MM.1S (cell line): ENCODE measurements around the gene EPB41.

Experiments
- EZH2 ChIP-seq: fragments of 300-600 bp; sonication (generic); optimal IDR thresholded peaks from 2 replicates; pipeline ENCODE3; 2017; ENCODE audit warnings: low read depth, mild to moderate bottlenecking, antibody characterized with exemption, low read length, mixed read lengths
- TF ChIP-seq, protein P1 (sequence below): fragments of 300-600 bp; sonication (generic); IDR thresholded peaks from 2 replicates; pipeline ENCODE4 v1.5.1; 2016; ENCODE audit warnings: antibody characterized with exemption, low read length, mixed read lengths

DNA sequence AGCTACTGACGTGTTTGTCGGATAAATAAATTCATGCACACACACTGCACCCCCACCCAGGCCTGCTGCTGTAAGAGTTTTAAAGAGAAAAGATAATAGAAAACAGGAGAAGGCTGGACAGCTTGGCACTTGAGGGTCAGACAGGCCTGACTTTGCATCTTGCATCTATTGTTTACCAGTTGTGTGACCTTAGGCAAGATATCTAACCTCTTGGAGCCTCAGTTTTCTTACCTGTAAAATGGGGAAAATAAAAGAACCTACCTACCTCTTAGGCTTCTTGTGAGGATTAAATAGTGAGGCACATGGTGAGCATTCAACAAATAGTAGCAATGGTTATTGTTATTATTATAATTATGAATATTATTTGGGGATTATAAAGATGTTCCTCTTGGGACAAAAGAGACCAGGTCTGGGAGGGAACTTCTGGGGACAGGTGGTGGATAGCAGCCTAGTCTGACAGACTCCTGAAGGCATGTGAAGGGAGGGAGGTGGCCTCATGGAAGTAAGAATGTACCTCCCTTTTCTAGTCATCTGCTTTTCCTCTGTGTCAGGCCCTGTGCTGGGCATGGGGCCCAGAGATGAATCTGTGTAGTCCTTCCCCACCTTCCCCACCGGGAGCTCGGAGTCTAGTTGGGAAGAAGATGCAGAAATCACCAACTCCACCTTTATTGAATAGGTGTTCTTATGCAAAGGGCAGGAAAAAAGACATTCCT lies 18.3 kb upstream of the EPB41 start:
- TF ChIP-seq, protein P1, sequence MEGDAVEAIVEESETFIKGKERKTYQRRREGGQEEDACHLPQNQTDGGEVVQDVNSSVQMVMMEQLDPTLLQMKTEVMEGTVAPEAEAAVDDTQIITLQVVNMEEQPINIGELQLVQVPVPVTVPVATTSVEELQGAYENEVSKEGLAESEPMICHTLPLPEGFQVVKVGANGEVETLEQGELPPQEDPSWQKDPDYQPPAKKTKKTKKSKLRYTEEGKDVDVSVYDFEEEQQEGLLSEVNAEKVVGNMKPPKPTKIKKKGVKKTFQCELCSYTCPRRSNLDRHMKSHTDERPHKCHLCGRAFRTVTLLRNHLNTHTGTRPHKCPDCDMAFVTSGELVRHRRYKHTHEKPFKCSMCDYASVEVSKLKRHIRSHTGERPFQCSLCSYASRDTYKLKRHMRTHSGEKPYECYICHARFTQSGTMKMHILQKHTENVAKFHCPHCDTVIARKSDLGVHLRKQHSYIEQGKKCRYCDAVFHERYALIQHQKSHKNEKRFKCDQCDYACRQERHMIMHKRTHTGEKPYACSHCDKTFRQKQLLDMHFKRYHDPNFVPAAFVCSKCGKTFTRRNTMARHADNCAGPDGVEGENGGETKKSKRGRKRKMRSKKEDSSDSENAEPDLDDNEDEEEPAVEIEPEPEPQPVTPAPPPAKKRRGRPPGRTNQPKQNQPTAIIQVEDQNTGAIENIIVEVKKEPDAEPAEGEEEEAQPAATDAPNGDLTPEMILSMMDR = no peak
- TF ChIP-seq EZH2 = no peak
